Measurements from ENCODE around the gene RBPJ. TPM values are rescaled to one million over a fixed set of nuclear protein-coding genes. Genes with fewer than 3 reads are reported as not detected.

RBPJ gene
- total RNA-seq, 2 donors from 2014 or later: 71.1 to 78.0 TPM

DNA sequence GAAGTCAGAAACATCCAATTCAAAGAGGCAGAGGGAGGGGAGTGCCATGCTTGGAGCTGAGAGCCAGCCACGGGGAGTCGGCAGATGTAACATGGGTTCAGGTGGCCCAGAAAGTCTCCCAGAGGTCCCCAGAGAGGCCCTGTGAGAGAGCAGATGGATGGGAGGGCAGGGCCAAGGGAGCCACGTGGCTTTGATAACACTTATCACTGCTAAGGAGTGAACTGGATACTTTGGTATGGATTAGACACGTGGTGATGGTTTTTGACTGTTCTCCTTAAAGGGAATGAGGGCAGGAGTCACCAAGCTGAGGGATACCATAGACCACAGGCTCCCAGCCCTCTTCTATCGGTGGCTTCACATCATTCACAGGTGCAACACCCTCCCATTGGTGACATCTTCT lies 155.7 kb downstream of the RBPJ start:
- Histone ChIP-seq H3K4me1 (ENCODE audit: control insufficient read depth, insufficient read depth, low read length) (no peaks in the 10 kb centered on the region), H3K9ac (ENCODE audit: extremely low read depth, low read length, poor library complexity, severe bottlenecking) (no peak overlapping the region), H3K27me3 (ENCODE audit: control insufficient read depth, insufficient read depth, low read length, poor library complexity, severe bottlenecking) (no peaks in the 10 kb centered on the region), H3K36me3 (ENCODE audit: control insufficient read depth, insufficient read depth, low read length) (no peaks in the 10 kb centered on the region), H3K9me3 (ENCODE audit: control insufficient read depth, low read length) (no peaks in the 10 kb centered on the region), H3K4me3 (ENCODE audit: low read length) (no peak overlapping the region), H3K27ac (ENCODE audit: low read depth, low read length) (no peak overlapping the region)
- H3K9me3 Mint-ChIP-seq: peaks cover 2% of the 10 kb centered on the region
- TF ChIP-seq, protein P1, sequence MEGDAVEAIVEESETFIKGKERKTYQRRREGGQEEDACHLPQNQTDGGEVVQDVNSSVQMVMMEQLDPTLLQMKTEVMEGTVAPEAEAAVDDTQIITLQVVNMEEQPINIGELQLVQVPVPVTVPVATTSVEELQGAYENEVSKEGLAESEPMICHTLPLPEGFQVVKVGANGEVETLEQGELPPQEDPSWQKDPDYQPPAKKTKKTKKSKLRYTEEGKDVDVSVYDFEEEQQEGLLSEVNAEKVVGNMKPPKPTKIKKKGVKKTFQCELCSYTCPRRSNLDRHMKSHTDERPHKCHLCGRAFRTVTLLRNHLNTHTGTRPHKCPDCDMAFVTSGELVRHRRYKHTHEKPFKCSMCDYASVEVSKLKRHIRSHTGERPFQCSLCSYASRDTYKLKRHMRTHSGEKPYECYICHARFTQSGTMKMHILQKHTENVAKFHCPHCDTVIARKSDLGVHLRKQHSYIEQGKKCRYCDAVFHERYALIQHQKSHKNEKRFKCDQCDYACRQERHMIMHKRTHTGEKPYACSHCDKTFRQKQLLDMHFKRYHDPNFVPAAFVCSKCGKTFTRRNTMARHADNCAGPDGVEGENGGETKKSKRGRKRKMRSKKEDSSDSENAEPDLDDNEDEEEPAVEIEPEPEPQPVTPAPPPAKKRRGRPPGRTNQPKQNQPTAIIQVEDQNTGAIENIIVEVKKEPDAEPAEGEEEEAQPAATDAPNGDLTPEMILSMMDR (conservative IDR thresholded peaks at IDR 0.05): no peak
- no peak overlapping the region for H3K27ac Mint-ChIP-seq
- WGBS, 2 experiments (ENCODE audit: insufficient coverage in 1 of 2, insufficient read length in 1 of 2): 83 to 88% methylated on average over 4 to 5 of the region's 5 CpGs
- no peaks in the 10 kb centered on the region for H3K36me3 Mint-ChIP-seq (ENCODE audit: low read depth)
- DNase-seq: no peak
- no peaks in the 10 kb centered on the region for H3K4me1 Mint-ChIP-seq
- no peaks in the 10 kb centered on the region for H3K27me3 Mint-ChIP-seq (ENCODE audit: insufficient read depth)
- no peak overlapping the region for H3K4me3 Mint-ChIP-seq

DNA sequence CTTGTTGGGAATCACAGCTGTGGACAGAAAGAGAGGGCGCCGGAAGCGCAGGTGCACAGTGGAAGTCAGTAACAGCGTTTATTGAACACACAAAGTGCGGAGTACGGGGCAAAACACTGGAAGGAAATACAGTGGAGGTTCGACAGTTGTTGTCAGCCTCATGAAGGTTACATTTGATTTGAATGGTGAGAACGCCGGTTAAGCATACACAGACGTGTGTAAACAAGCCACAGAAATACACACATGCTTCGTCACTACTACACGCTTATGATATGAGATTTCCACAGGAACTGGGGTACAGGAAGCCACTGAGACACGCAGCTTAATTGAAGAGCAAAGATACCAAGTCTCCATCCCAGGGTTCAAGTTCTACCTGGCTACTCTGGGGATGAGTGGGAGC lies 157.5 kb downstream of the RBPJ start:
- WGBS, 2 experiments (ENCODE audit: insufficient coverage in 1 of 2, insufficient read length in 1 of 2): 91% methylated on average over 9 to 13 of the region's 13 CpGs
- H3K27me3 Mint-ChIP-seq (ENCODE audit: insufficient read depth): no peaks in the 10 kb centered on the region
- H3K4me1 ChIP-seq (ENCODE audit: control insufficient read depth, insufficient read depth, low read length): no peaks in the 10 kb centered on the region
- no peak overlapping the region for H3K4me3 ChIP-seq (ENCODE audit: low read length)
- no peaks in the 10 kb centered on the region for H3K36me3 Mint-ChIP-seq (ENCODE audit: low read depth)
- H3K27me3 ChIP-seq (ENCODE audit: control insufficient read depth, insufficient read depth, low read length, poor library complexity, severe bottlenecking): no peaks in the 10 kb centered on the region
- no peak overlapping the region for H3K27ac Mint-ChIP-seq
- no peak overlapping the region for H3K4me3 Mint-ChIP-seq
- H3K9ac ChIP-seq (ENCODE audit: extremely low read depth, low read length, poor library complexity, severe bottlenecking): no peak overlapping the region
- H3K27ac ChIP-seq (ENCODE audit: low read depth, low read length): no peak overlapping the region
- H3K36me3 ChIP-seq (ENCODE audit: control insufficient read depth, insufficient read depth, low read length): no peaks in the 10 kb centered on the region
- peaks cover 2% of the 10 kb centered on the region for H3K9me3 Mint-ChIP-seq
- H3K9me3 ChIP-seq (ENCODE audit: control insufficient read depth, low read length): no peaks in the 10 kb centered on the region
- H3K4me1 Mint-ChIP-seq: peaks cover 4% of the 10 kb centered on the region
- no peak for DNase-seq
- TF ChIP-seq, protein P1 (conservative IDR thresholded peaks at IDR 0.05): no peak

DNA sequence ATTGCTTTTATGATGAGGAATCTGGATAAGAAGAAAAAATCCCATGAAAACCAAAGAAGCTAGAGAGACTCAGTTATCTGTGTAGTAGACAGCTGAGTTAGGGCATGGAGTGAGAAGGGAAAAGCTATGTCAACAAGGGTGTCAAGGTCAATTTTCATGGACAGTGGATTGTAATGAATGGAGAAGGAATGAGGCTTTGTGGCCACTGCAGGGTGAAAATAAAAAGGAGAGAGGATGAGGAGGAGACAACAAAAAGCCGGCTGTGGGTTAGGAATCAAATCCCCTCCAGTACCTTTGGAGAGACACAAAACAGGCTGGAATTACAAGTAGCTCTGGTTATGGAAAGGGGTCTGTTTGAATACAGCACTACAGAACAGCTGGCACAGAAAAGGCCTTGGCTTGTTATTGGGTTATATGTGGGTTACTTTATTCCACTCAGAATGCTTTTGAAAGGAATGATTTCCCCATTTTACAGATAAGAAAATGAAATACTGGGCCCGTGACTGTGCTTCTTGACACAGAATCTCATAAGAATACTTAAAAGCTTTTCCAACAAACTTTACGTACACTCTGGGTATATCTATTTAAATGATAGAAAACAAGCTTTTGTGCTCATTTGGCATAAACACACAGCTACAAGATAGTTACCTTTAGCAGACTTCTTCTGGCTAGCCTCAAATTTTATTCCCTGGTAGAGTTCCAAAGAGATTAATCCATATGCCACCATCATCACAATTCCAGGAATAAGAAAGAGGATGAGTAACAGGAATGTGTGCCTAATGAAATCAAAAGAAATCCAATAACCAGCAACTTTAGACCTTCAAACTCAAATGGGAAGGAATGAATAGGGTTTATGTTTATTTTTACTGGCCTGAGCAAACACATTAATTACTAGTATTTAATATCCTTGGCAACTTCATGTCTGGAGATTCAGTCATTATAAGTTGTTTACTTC lies 162.0 kb downstream of the RBPJ start:
- no peaks in the 10 kb centered on the region for H3K36me3 ChIP-seq (ENCODE audit: control insufficient read depth, insufficient read depth, low read length)
- H3K9me3 ChIP-seq (ENCODE audit: control insufficient read depth, low read length): no peaks in the 10 kb centered on the region
- Mint-ChIP-seq H3K27me3 (ENCODE audit: insufficient read depth) (no peaks in the 10 kb centered on the region), H3K4me3 (no peak overlapping the region), H3K9me3 (peaks cover 2% of the 10 kb centered on the region), H3K36me3 (ENCODE audit: low read depth) (no peaks in the 10 kb centered on the region), H3K27ac (no peak overlapping the region), H3K4me1 (peaks cover 14% of the 10 kb centered on the region)
- H3K27me3 ChIP-seq (ENCODE audit: control insufficient read depth, insufficient read depth, low read length, poor library complexity, severe bottlenecking): peaks cover under 1% of the 10 kb centered on the region
- no peak overlapping the region for H3K4me3 ChIP-seq (ENCODE audit: low read length)
- DNase-seq: no peak
- no peak overlapping the region for H3K9ac ChIP-seq (ENCODE audit: extremely low read depth, low read length, poor library complexity, severe bottlenecking)
- no peak overlapping the region for H3K27ac ChIP-seq (ENCODE audit: low read depth, low read length)
- TF ChIP-seq, protein P1 (conservative IDR thresholded peaks at IDR 0.05): no peak
- no peaks in the 10 kb centered on the region for H3K4me1 ChIP-seq (ENCODE audit: control insufficient read depth, insufficient read depth, low read length)
- WGBS, 2 experiments (ENCODE audit: insufficient coverage in 1 of 2, insufficient read length in 1 of 2): 59 to 67% methylated on average over 2 to 3 of the region's 3 CpGs

Measured in endodermal cell (in vitro differentiated cells).